Esophagus muscularis mucosa (tissue), 3 donors: ENCODE measurements around the gene CYB5A.

ENCODE experiments used
- EP300 ChIP-seq: sonication (generic); formaldehyde crosslinking; IDR thresholded peaks from one replicate; pipeline ENCODE4 v1.6.1; 2017; ENCODE audit warnings: antibody characterized with exemption
- TF ChIP-seq, protein P1 (sequence below), 3 experiments: fragments of 200-600 bp in 2 of 3; fragments of 450-650 bp in 1 of 3; sonication (generic) in 2 of 3; IDR thresholded peaks; one replicate each; pipeline ENCODE4 v1.5.1; 2017 to 2019; ENCODE audit warnings: antibody characterized with exemption in 3 of 3, mild to moderate bottlenecking in 2 of 3, moderate library complexity in 1 of 3

DNA sequence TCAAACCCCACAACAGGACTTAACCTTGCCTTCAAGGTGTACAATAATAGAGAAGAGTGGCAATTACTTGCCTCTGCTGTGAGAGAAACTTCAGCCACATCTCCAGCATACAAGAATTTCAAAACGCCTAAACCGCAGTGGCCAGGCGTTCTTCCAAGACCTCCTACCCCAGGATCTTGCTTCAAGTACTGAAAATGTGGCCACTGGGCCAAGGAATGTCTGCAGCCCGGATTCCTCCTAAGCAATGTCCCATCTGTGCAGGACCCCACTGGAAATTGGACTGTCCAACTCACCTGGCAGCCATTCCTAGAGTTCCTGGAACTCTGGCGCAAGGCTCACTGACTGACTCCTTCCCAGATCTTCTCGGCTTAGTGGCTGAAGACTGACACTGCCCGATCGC lies 2.8 kb upstream of the CYB5A start:
- TF ChIP-seq, protein P1, sequence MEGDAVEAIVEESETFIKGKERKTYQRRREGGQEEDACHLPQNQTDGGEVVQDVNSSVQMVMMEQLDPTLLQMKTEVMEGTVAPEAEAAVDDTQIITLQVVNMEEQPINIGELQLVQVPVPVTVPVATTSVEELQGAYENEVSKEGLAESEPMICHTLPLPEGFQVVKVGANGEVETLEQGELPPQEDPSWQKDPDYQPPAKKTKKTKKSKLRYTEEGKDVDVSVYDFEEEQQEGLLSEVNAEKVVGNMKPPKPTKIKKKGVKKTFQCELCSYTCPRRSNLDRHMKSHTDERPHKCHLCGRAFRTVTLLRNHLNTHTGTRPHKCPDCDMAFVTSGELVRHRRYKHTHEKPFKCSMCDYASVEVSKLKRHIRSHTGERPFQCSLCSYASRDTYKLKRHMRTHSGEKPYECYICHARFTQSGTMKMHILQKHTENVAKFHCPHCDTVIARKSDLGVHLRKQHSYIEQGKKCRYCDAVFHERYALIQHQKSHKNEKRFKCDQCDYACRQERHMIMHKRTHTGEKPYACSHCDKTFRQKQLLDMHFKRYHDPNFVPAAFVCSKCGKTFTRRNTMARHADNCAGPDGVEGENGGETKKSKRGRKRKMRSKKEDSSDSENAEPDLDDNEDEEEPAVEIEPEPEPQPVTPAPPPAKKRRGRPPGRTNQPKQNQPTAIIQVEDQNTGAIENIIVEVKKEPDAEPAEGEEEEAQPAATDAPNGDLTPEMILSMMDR (IDR thresholded peaks at IDR 0.05), result no peak
- no peak for TF ChIP-seq EP300
